Caco-2 (cell line): ENCODE measurements around the gene BRD3OS. TPM values are rescaled to one million over a fixed set of nuclear protein-coding genes. Genes with fewer than 3 reads are reported as not detected.

Experiments used
- BruUV-seq: library from RNA; stranded (reverse); fragments of 400-500 nt; replicated peaks from 2 replicates; lab custom pipeline; 2021; lab: Mats Ljungman, UMichigan
- CTCF ChIA-PET: fragments of 300-600 bp; sonication (Branson Sonifier 250); formaldehyde crosslinking; loops from one replicate; lab custom pipeline; 2022; ENCODE audit warnings: antibody characterized with exemption; lab: Charles Lee
- POLR2A ChIA-PET: fragments of 300-600 bp; sonication (Branson Sonifier 250); formaldehyde crosslinking; loops from one replicate; lab custom pipeline; 2022; ENCODE audit warnings: antibody characterized with exemption; lab: Charles Lee
- DNase-seq, 2 experiments: peaks; one replicate each; pipeline versions ENCODE4 v3.0.0 to v3.0.0-alpha.2; 2020 to 2022
- H3K27me3 ChIP-seq: replicated peaks from 2 replicates; pipeline ENCODE4 v1.6.0; 2011; ENCODE audit warnings: low read length; ENCODE audit not compliant: control insufficient read depth, insufficient read depth
- H3K36me3 ChIP-seq: 2 replicates; pipeline ENCODE4 v1.5.1; 2011; ENCODE audit warnings: low read length; ENCODE audit not compliant: control insufficient read depth, insufficient read depth
- H3K4me1 ChIP-seq: fragments of 250-450 bp; sonication (Bioruptor Pico); 2 replicates; pipeline ENCODE4 v1.5.1; 2020; ENCODE audit warnings: mild to moderate bottlenecking
- H3K4me3 ChIP-seq: 2 replicates; pipeline ENCODE4 v1.5.1; 2011; ENCODE audit warnings: low read depth, mild to moderate bottlenecking, control low read depth, low read length
- H3K9me3 ChIP-seq: fragments of 250-450 bp; sonication (Bioruptor Pico); 2 replicates; pipeline ENCODE4 v1.5.1; 2020; ENCODE audit warnings: mild to moderate bottlenecking, moderate library complexity
- H3K27ac Mint-ChIP-seq: one replicate; pipeline ENCODE4 v1.8.0; 2022; ENCODE audit warnings: mixed read lengths; ENCODE audit not compliant: unreplicated experiment
- H3K27me3 Mint-ChIP-seq: one replicate; pipeline ENCODE4 v1.8.0; 2022; ENCODE audit warnings: mixed read lengths; ENCODE audit not compliant: insufficient read depth, unreplicated experiment
- H3K36me3 Mint-ChIP-seq: one replicate; pipeline ENCODE4 v1.8.0; 2022; ENCODE audit warnings: mild to moderate bottlenecking, mixed read lengths; ENCODE audit not compliant: insufficient read depth, unreplicated experiment
- H3K4me1 Mint-ChIP-seq: one replicate; pipeline ENCODE4 v1.8.0; 2022; ENCODE audit warnings: low read depth, mixed read lengths; ENCODE audit not compliant: unreplicated experiment
- H3K4me3 Mint-ChIP-seq: one replicate; pipeline ENCODE4 v1.8.0; 2022; ENCODE audit warnings: mild to moderate bottlenecking, moderate library complexity, mixed read lengths; ENCODE audit not compliant: unreplicated experiment
- H3K9me3 Mint-ChIP-seq: one replicate; pipeline ENCODE4 v1.8.0; 2022; ENCODE audit warnings: mixed read lengths; ENCODE audit not compliant: unreplicated experiment
- CTCF ChIP-seq, 2 experiments: fragments of 200-600 bp in 1 of 2; IDR thresholded peaks; 1 replicate in 1 of 2; 2 replicates in 1 of 2; pipeline versions ENCODE4 v1.5.1 to v1.8.0; 2011 to 2022; ENCODE audit warnings: antibody characterized with exemption in 1 of 2, control low read depth in 1 of 2, inconsistent platforms in 1 of 2, low read depth in 1 of 2, low read length in 1 of 2, mild to moderate bottlenecking in 1 of 2, moderate library complexity in 1 of 2; ENCODE audit not compliant: insufficient read depth in 1 of 2, severe bottlenecking in 1 of 2, unreplicated experiment in 1 of 2
- intact Hi-C: fragments of 100-400 bp; cut with micrococcal nuclease; formaldehyde crosslinking; loops from one replicate; pipeline ENCODE4 v1.10.0; 2022; ENCODE audit not compliant: unreplicated experiment
- total RNA-seq: library from RNA; stranded (reverse); gene quantifications from 2 replicates; pipeline ENCODE4 v1.2.3, GENCODE V29; 2022

BRD3OS gene
- total RNA-seq, 1 experiment from 2014 or later: 9.4 TPM

DNA sequence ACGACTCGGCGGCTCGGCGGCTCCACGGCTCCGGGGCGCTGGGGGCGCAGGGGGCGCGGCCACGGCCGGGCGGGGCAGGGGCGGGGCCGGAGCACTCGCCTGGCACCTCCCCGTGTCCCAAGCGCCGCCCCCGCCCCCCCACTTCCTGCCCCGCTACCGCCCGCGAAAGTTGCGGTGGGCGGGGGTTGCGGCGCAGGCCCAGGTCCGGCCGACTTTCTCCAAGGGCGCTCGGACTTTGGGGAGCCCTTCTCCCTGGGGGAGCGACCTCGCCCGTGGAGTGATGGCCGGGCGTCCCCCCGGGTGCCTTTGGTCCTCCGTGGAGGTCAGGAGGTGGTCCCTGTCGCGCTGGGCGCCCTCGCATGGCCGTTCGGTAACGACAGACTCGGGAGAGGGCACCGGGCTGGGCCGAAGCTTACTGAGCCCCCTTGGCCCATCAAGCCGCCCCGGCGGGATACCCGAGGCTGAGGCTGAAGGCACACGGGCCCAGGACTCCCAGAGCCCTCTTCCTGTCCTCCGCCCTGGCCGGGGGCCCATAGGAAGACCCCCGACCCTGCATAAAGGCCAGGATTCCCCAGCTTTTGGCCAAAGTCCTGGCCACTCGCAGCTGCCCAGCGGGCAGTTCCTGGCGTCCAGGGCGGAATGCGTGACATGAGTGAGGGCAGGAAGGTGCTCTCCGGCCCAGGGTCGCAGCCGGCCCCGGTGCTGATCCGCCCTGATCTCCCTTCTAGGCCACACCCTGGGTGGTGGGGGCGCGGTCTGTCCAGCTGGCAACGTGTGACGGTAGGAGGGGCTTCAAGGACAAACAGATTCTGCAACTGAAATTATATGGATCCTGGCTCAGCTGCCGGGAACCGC is 32.3 kb upstream of the BRD3OS start:
- Histone ChIP-seq H3K9me3 (no peaks in the 10 kb centered on the region), H3K4me1 (peaks cover 23% of the 10 kb centered on the region), H3K36me3 (no peaks in the 10 kb centered on the region; the same call in 1 of the 2 replicates), H3K4me3 (peak overlapping the region; percentile 75), H3K27me3 (no peaks in the 10 kb centered on the region)
- ChIA-PET CTCF (interaction anchor here (0.8 to 4.3 kb wide), 6 partner anchors 13 to 250 kb away, joined by 3 to 31 read pairs (median 4); no protein-coding TSS in a partner anchor), POLR2A (no interaction called here)
- DNase-seq: peak; percentile 79 to 88
- Mint-ChIP-seq H3K36me3 (peaks cover 11% of the 10 kb centered on the region), H3K27ac (no peak overlapping the region), H3K4me1 (no peaks in the 10 kb centered on the region), H3K27me3 (no peaks in the 10 kb centered on the region), H3K4me3 (peak overlapping the region; percentile 95), H3K9me3 (no peaks in the 10 kb centered on the region)
- TF ChIP-seq CTCF (IDR thresholded peaks at IDR 0.05; ENCODE audit: insufficient read depth in 1 of 2, low read depth in 1 of 2, low read length in 1 of 2, severe bottlenecking in 1 of 2, unreplicated experiment in 1 of 2): peak; percentile 29 to 32
- no TSS peak for BruUV-seq
- intact Hi-C loops: loop anchor here (5.0 kb wide), 1 partner anchor 71 kb away; no protein-coding TSS in a partner anchor

DNA sequence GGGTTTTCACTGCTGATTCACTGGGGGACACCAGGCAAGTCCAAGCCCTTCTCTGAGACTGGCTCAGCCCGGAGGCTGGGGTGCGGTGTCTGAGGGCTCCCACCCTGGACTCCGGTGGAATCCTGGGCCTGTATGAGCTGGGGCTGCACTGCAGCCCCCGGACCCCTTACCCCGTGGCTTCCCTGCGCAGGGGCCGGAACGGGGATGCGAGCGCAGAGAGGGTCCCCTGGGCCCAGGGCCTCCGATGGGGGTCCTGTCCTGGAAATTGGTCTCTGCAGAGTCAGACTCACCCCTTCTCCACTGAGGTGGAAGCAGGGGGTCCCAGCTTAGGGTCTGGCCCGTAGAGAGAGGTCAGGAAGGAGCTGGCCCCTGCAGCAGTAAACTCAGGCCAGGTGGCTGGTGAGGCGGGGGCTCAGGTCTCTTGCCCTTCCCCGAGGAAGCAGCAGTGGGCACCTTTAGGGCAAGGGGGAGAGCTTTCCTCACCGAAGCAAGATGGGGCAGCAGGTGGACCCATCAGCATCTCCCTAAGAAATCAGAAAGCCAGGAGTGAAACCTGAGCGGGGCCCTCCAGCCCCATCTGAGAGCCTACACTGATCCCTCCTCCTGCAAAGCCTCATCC is 31.5 kb upstream of the BRD3OS start:
- intact Hi-C loops: loop anchor here (1.0 to 5.0 kb wide), 4 partner anchors 71 to 250 kb away; no protein-coding TSS in a partner anchor
- Histone ChIP-seq H3K9me3 (no peaks in the 10 kb centered on the region), H3K27me3 (no peaks in the 10 kb centered on the region), H3K4me1 (peaks cover 23% of the 10 kb centered on the region), H3K36me3 (no peaks in the 10 kb centered on the region; the same call in 1 of the 2 replicates), H3K4me3 (peak overlapping the region; percentile 75)
- peak in 1 of 2 experiments; percentile 30 for DNase-seq
- H3K4me3 Mint-ChIP-seq: peak overlapping the region; percentile 95
- POLR2A ChIA-PET: interaction anchor here (0.6 kb wide), 1 partner anchor 31 kb away, joined by 4 read pairs; no protein-coding TSS in a partner anchor
- no peaks in the 10 kb centered on the region for H3K4me1 Mint-ChIP-seq
- H3K36me3 Mint-ChIP-seq: peaks cover 11% of the 10 kb centered on the region
- CTCF ChIA-PET: interaction anchor here (0.8 to 4.3 kb wide), 7 partner anchors 12 to 254 kb away, joined by 3 to 31 read pairs (median 4); no protein-coding TSS in a partner anchor
- no peaks in the 10 kb centered on the region for H3K9me3 Mint-ChIP-seq
- H3K27ac Mint-ChIP-seq: no peak overlapping the region
- BruUV-seq: TSS peak; percentile 5
- TF ChIP-seq CTCF (IDR thresholded peaks at IDR 0.05; ENCODE audit: insufficient read depth in 1 of 2, low read depth in 1 of 2, low read length in 1 of 2, severe bottlenecking in 1 of 2, unreplicated experiment in 1 of 2): no peak
- no peaks in the 10 kb centered on the region for H3K27me3 Mint-ChIP-seq
